OCI-LY1 (cell line): ENCODE data around the gene ZNF839.
"Not testable (repeated sequence)": the region's sequence is repeated elsewhere in the genome, so short reads cannot be mapped to it uniquely, and the experiment has no call there.

Experiments used
- H2AFZ ChIP-seq: fragments of 200-600 bp; sonication (generic), shearing (Covaris generic); 2 replicates; pipeline ENCODE4 v1.6.0; 2014; ENCODE audit warnings: antibody characterized with exemption, mild to moderate bottlenecking, low read length
- H3F3A ChIP-seq: fragments of 200-600 bp; sonication (generic), shearing (Covaris generic); 2 replicates; pipeline ENCODE4 v1.6.0; 2014; ENCODE audit warnings: mild to moderate bottlenecking, antibody characterized with exemption, low read length, moderate library complexity; ENCODE audit not compliant: insufficient read depth
- H3K27ac ChIP-seq: fragments of 200-600 bp; sonication (generic); 2 replicates; pipeline ENCODE4 v1.5.1; 2014; ENCODE audit warnings: low read length, mixed run types, mild to moderate bottlenecking, low read depth; ENCODE audit not compliant: poor library complexity, severe bottlenecking
- H3K27me3 ChIP-seq: fragments of 200-600 bp; sonication (generic); 2 replicates; pipeline ENCODE4 v1.6.0; 2014; ENCODE audit warnings: antibody characterized with exemption, mild to moderate bottlenecking, low read length, moderate library complexity; ENCODE audit not compliant: insufficient read depth
- H3K36me3 ChIP-seq: fragments of 200-600 bp; sonication (generic); 2 replicates; pipeline ENCODE4 v1.6.1; 2014; ENCODE audit warnings: mild to moderate bottlenecking, antibody characterized with exemption, low read length, moderate library complexity, mixed read lengths; ENCODE audit not compliant: insufficient read depth
- H3K4me1 ChIP-seq: fragments of 200-600 bp; sonication (generic); 2 replicates; pipeline ENCODE4 v1.5.1; 2014; ENCODE audit warnings: mild to moderate bottlenecking, low read length, moderate library complexity; ENCODE audit not compliant: insufficient read depth, severe bottlenecking
- H3K4me2 ChIP-seq: fragments of 200-600 bp; sonication (generic), shearing (Covaris generic); 2 replicates; pipeline ENCODE4 v1.6.1; 2014; ENCODE audit warnings: low read length
- H3K4me3 ChIP-seq: fragments of 200-600 bp; sonication (generic); 2 replicates; pipeline ENCODE4 v1.5.1; 2014; ENCODE audit warnings: low read length, low read depth, mild to moderate bottlenecking, mixed read lengths; ENCODE audit not compliant: poor library complexity, severe bottlenecking
- H3K79me2 ChIP-seq: fragments of 200-600 bp; shearing (Covaris generic); 2 replicates; pipeline ENCODE4 v1.6.1; 2016; ENCODE audit warnings: mixed run types, low read length, mixed read lengths; ENCODE audit not compliant: insufficient read depth
- H3K9ac ChIP-seq: fragments of 200-600 bp; sonication (generic), shearing (Covaris generic); 2 replicates; pipeline ENCODE4 v1.6.1; 2014; ENCODE audit warnings: mild to moderate bottlenecking, low read length, mixed read lengths
- H3K9me2 ChIP-seq: fragments of 200-600 bp; sonication (generic), shearing (Covaris generic); 2 replicates; pipeline ENCODE4 v1.6.1; 2014; ENCODE audit warnings: low read depth, mild to moderate bottlenecking, low read length, mixed read lengths
- H3K9me3 ChIP-seq: fragments of 200-600 bp; shearing (Covaris generic); 2 replicates; pipeline ENCODE4 v1.6.1; 2014; ENCODE audit warnings: low read length, mixed read lengths
- H4K20me1 ChIP-seq: fragments of 200-600 bp; sonication (generic), shearing (Covaris generic); 2 replicates; pipeline ENCODE4 v1.6.0; 2016; ENCODE audit warnings: mild to moderate bottlenecking, low read length; ENCODE audit not compliant: insufficient read depth
- EZH2 ChIP-seq: fragments of 200-600 bp; sonication (generic), shearing (Covaris generic); IDR thresholded peaks from 2 replicates; pipeline ENCODE4 v1.8.0; 2017; ENCODE audit warnings: borderline replicate concordance, mixed run types, mild to moderate bottlenecking, antibody characterized with exemption, low read length, moderate library complexity, mixed read lengths
- TF ChIP-seq, protein P1 (sequence below): fragments of 200-600 bp; sonication (generic), shearing (Covaris generic); IDR thresholded peaks from 2 replicates; pipeline ENCODE4 v1.5.1; 2017; ENCODE audit warnings: mild to moderate bottlenecking, antibody characterized with exemption, low read length, moderate library complexity, mixed read lengths

Gene ZNF839

GRCh38 chr14:102326583-102326982, 7.0 kb downstream of the ZNF839 start:
- H3K36me3 ChIP-seq, result no peaks in the 10 kb centered on the region
- no peaks in the 10 kb centered on the region for H3F3A ChIP-seq
- H3K4me3 ChIP-seq, result no peak overlapping the region
- no peak overlapping the region for H3K27ac ChIP-seq
- H3K9me2 ChIP-seq, result no peaks in the 10 kb centered on the region
- no peaks in the 10 kb centered on the region for H3K79me2 ChIP-seq
- H2AFZ ChIP-seq, result no peak overlapping the region
- H3K4me1 ChIP-seq, result no peaks in the 10 kb centered on the region
- TF ChIP-seq, protein P1, sequence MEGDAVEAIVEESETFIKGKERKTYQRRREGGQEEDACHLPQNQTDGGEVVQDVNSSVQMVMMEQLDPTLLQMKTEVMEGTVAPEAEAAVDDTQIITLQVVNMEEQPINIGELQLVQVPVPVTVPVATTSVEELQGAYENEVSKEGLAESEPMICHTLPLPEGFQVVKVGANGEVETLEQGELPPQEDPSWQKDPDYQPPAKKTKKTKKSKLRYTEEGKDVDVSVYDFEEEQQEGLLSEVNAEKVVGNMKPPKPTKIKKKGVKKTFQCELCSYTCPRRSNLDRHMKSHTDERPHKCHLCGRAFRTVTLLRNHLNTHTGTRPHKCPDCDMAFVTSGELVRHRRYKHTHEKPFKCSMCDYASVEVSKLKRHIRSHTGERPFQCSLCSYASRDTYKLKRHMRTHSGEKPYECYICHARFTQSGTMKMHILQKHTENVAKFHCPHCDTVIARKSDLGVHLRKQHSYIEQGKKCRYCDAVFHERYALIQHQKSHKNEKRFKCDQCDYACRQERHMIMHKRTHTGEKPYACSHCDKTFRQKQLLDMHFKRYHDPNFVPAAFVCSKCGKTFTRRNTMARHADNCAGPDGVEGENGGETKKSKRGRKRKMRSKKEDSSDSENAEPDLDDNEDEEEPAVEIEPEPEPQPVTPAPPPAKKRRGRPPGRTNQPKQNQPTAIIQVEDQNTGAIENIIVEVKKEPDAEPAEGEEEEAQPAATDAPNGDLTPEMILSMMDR, result no peak
- TF ChIP-seq EZH2, result no peak
- H3K9ac ChIP-seq, result no peak overlapping the region
- no peaks in the 10 kb centered on the region for H3K9me3 ChIP-seq
- no peaks in the 10 kb centered on the region for H4K20me1 ChIP-seq
- no peak overlapping the region for H3K4me2 ChIP-seq
- no peaks in the 10 kb centered on the region for H3K27me3 ChIP-seq

DNA sequence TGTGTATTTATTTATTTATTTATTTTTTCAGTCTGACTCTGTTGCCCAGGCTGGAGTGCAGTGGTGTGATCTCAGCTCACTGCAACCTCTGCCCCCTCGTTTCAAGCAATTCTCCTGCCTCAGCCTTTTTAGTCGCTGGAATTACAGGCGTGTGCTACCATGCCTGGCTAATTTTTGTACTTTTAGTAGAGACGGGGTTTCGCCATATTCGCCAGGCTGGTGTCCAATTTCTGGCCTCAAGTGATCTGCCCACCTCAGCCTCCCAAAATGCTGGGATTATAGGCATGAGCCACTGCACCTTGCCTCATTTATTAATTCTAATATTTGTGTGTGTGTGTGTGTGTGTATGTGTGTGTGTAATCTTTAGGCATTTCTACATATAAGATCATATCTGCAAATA, 9.8 kb downstream of the ZNF839 start:
- H3K36me3 ChIP-seq, H3F3A ChIP-seq, H2AFZ ChIP-seq, H4K20me1 ChIP-seq, H3K9ac ChIP-seq, H3K4me1 ChIP-seq, H3K9me3 ChIP-seq, H3K9me2 ChIP-seq, H3K79me2 ChIP-seq, H3K27ac ChIP-seq, H3K4me2 ChIP-seq, H3K27me3 ChIP-seq, H3K4me3 ChIP-seq: not testable (repeated sequence)

GRCh38 chr14:102330806-102331205, 11.3 kb downstream of the ZNF839 start:
- H3K4me3 ChIP-seq, result no peak overlapping the region
- H3K79me2 ChIP-seq, result no peaks in the 10 kb centered on the region
- no peaks in the 10 kb centered on the region for H3K9me3 ChIP-seq
- no peak overlapping the region for H3K27ac ChIP-seq
- H3F3A ChIP-seq, result no peaks in the 10 kb centered on the region
- TF ChIP-seq, protein P1, result no peak
- no peak for TF ChIP-seq EZH2
- H3K27me3 ChIP-seq, result no peaks in the 10 kb centered on the region
- H2AFZ ChIP-seq, result no peak overlapping the region
- H3K4me1 ChIP-seq, result no peaks in the 10 kb centered on the region
- H3K9ac ChIP-seq, result no peak overlapping the region
- H3K4me2 ChIP-seq, result no peak overlapping the region
- no peaks in the 10 kb centered on the region for H4K20me1 ChIP-seq
- no peaks in the 10 kb centered on the region for H3K9me2 ChIP-seq
- H3K36me3 ChIP-seq, result no peaks in the 10 kb centered on the region

GRCh38 chr14:102333390-102333789, 13.8 kb downstream of the ZNF839 start:
- Histone ChIP-seq H3K9ac (no peak overlapping the region), H3K79me2 (no peaks in the 10 kb centered on the region), H3K4me3 (no peak overlapping the region), H3K27ac (no peak overlapping the region), H3K27me3 (no peaks in the 10 kb centered on the region), H3K4me1 (no peaks in the 10 kb centered on the region), H3F3A (no peaks in the 10 kb centered on the region), H3K36me3 (peaks cover 5% of the 10 kb centered on the region; the same call in 1 of the 2 replicates), H2AFZ (no peak overlapping the region), H3K9me3 (no peaks in the 10 kb centered on the region), H4K20me1 (no peaks in the 10 kb centered on the region), H3K4me2 (no peak overlapping the region), H3K9me2 (no peaks in the 10 kb centered on the region)
- TF ChIP-seq EZH2, result no peak
- TF ChIP-seq, protein P1, result no peak
